Measurements from ENCODE around the gene ABCA4. TPM values are rescaled to one million over a fixed set of nuclear protein-coding genes. Genes with fewer than 3 reads are reported as not detected.

The ABCA4 gene
- total and polyA plus RNA-seq, 7 donors = 0.14 to 1.1 (median 0.16) TPM; not detected in 2

GRCh38 chr1:94095112-94095637, 25.8 kb downstream of the ABCA4 start:
- H3K27me3 ChIP-seq = no peaks in the 10 kb centered on the region
- no peaks in the 10 kb centered on the region for H3K9me3 ChIP-seq
- 67 to 68% methylated on average over 21 of the region's 21 CpGs for WGBS, 2 donors
- no peaks in the 10 kb centered on the region for H3K36me3 ChIP-seq
- peaks cover 0 to 57% (median 48%) of the 10 kb centered on the region in 4 donors for H3K4me1 ChIP-seq
- intact Hi-C loops (cut with DNase I) = loop anchor here (1.0 kb wide), 1 partner anchor 26 kb away; no protein-coding TSS in a partner anchor
- DNase-seq = peak; percentile 92
- peak overlapping the region in 1 of 4 donors; percentile 13 for H3K4me3 ChIP-seq
- peak overlapping the region; percentile 73 to 90 (median 76) for H3K27ac ChIP-seq
- no peak for TF ChIP-seq POLR2A (IDR thresholded peaks at IDR 0.05)
- TF ChIP-seq EP300 (IDR thresholded peaks at IDR 0.05) = peak in 1 of 4 donors; percentile 18
- TF ChIP-seq POLR2AphosphoS5 (IDR thresholded peaks at IDR 0.05) = peak in 3 of 4 donors; percentile 53 to 78 (median 57)
- no peak for TF ChIP-seq CTCF (IDR thresholded peaks at IDR 0.05)

- H3K4me1 ChIP-seq = peaks cover 0 to 51% (median 42%) of the 10 kb centered on the region in 4 donors
Observed at GRCh38 chr1:94094469-94095111, 26.4 kb downstream of the ABCA4 start.

GRCh38 chr1:94093996-94094395, 27.0 kb downstream of the ABCA4 start:
- Histone ChIP-seq H3K4me1 (peaks cover 0 to 47% (median 41%) of the 10 kb centered on the region in 4 donors), H3K4me3 (peak overlapping the region in 1 of 4 donors; percentile 4)
- intact Hi-C loops (cut with DNase I) = no loop called here

More at GRCh38 chr1:94094469-94095111, 26.4 kb downstream of the ABCA4 start:
- Histone ChIP-seq H3K36me3 (no peaks in the 10 kb centered on the region), H3K4me3 (peak overlapping the region in 2 of 4 donors; percentile 4 to 13), H3K9me3 (no peaks in the 10 kb centered on the region), H3K27me3 (no peaks in the 10 kb centered on the region), H3K27ac (peak overlapping the region; percentile 73 to 90 (median 76))
- no peak for TF ChIP-seq POLR2A (IDR thresholded peaks at IDR 0.05)
- TF ChIP-seq CTCF (IDR thresholded peaks at IDR 0.05) = no peak
- peak in 3 of 4 donors; percentile 27 to 72 (median 48) for TF ChIP-seq POLR2AphosphoS5 (IDR thresholded peaks at IDR 0.05)
- TF ChIP-seq EP300 (IDR thresholded peaks at IDR 0.05) = peak in 1 of 4 donors; percentile 35
- intact Hi-C loops (cut with DNase I) = loop anchor here (1.0 kb wide), 1 partner anchor 25 kb away; no protein-coding TSS in a partner anchor
- DNase-seq = peak; percentile 84
- 59 to 83% methylated on average over 14 of the region's 14 CpGs for WGBS, 2 donors

GRCh38 chr1:94093396-94093795, 27.6 kb downstream of the ABCA4 start:
- 87 to 92% methylated on average over 4 of the region's 4 CpGs for WGBS, 2 donors
- peaks cover 0 to 47% (median 41%) of the 10 kb centered on the region in 4 donors for H3K4me1 ChIP-seq
- H3K27ac ChIP-seq = peak overlapping the region; percentile 73 to 90 (median 76)

More at GRCh38 chr1:94093996-94094395, 27.0 kb downstream of the ABCA4 start:
- Histone ChIP-seq H3K27ac (peak overlapping the region; percentile 73 to 90 (median 76)), H3K36me3 (no peaks in the 10 kb centered on the region), H3K9me3 (no peaks in the 10 kb centered on the region), H3K27me3 (no peaks in the 10 kb centered on the region)
- TF ChIP-seq POLR2AphosphoS5 (IDR thresholded peaks at IDR 0.05) (no peak), POLR2A (IDR thresholded peaks at IDR 0.05) (no peak), EP300 (IDR thresholded peaks at IDR 0.05) (no peak), CTCF (IDR thresholded peaks at IDR 0.05) (no peak)
- peak; percentile 0 for DNase-seq
- 74 to 79% methylated on average over 6 of the region's 6 CpGs for WGBS, 2 donors

More at GRCh38 chr1:94093396-94093795, 27.6 kb downstream of the ABCA4 start:
- peak; percentile 33 for DNase-seq
- Histone ChIP-seq H3K27me3 (no peaks in the 10 kb centered on the region), H3K9me3 (no peaks in the 10 kb centered on the region), H3K4me3 (no peak overlapping the region), H3K36me3 (no peaks in the 10 kb centered on the region)
- intact Hi-C loops (cut with DNase I) = no loop called here
- TF ChIP-seq POLR2AphosphoS5 (IDR thresholded peaks at IDR 0.05) (no peak), EP300 (IDR thresholded peaks at IDR 0.05) (no peak), POLR2A (IDR thresholded peaks at IDR 0.05) (no peak), CTCF (IDR thresholded peaks at IDR 0.05) (no peak)
